HepG2 (cell line): ENCODE data around the gene PEBP1. TPM values are rescaled to one million over a fixed set of nuclear protein-coding genes. Genes with fewer than 3 reads are reported as not detected.

Source experiments
- ARNT ChIP-seq: fragments of 450-650 bp; IDR thresholded peaks from 2 replicates; pipeline ENCODE4 v1.6.1; 2017
- CENPX ChIP-seq: sonication (generic); formaldehyde crosslinking; IDR thresholded peaks from 2 replicates; pipeline ENCODE4 v1.9.0; 2021; ENCODE audit warnings: mild to moderate bottlenecking, missing genetic modification reagents, moderate library complexity
- DMAP1 ChIP-seq: IDR thresholded peaks from 2 replicates; pipeline ENCODE4 v1.6.1; 2016
- HNF1A ChIP-seq, 2 experiments: sonication (generic) in 1 of 2; formaldehyde crosslinking in 1 of 2; IDR thresholded peaks; 2 replicates each; pipeline versions ENCODE4 v1.4.0 to v1.6.1; 2016 to 2020; ENCODE audit warnings: borderline replicate concordance in 1 of 2, low read depth in 1 of 2, mild to moderate bottlenecking in 1 of 2, missing genetic modification reagents in 1 of 2
- HNRNPK ChIP-seq: fragments of 200-400 bp; formaldehyde crosslinking; IDR thresholded peaks from 2 replicates; pipeline ENCODE4 v1.6.1; 2018; ENCODE audit warnings: low read length, low read depth, moderate library complexity, mild to moderate bottlenecking; ENCODE audit not compliant: poor library complexity, severe bottlenecking
- JUND ChIP-seq: sonication (generic); formaldehyde crosslinking; IDR thresholded peaks from 2 replicates; pipeline ENCODE4 v1.8.0; 2022; ENCODE audit warnings: mild to moderate bottlenecking, missing genetic modification reagents
- KDM4B ChIP-seq: sonication (generic); formaldehyde crosslinking; IDR thresholded peaks from 2 replicates; pipeline ENCODE4 v1.4.0; 2020; ENCODE audit warnings: missing genetic modification reagents
- MEIS1 ChIP-seq: sonication (generic); formaldehyde crosslinking; IDR thresholded peaks from 2 replicates; pipeline ENCODE4 v1.9.0; 2021; ENCODE audit warnings: mild to moderate bottlenecking, missing genetic modification reagents, moderate library complexity, borderline replicate concordance
- MYPOP ChIP-seq: sonication (generic); formaldehyde crosslinking; IDR thresholded peaks from 2 replicates; pipeline ENCODE4 v1.8.1; 2023; ENCODE audit warnings: mild to moderate bottlenecking, moderate library complexity, missing genetic modification reagents
- REST ChIP-seq, 2 experiments: IDR thresholded peaks; 2 replicates each; pipeline ENCODE4 v1.6.1; 2011 to 2012; ENCODE audit warnings: low read length in 2 of 2, borderline replicate concordance in 1 of 2, low read depth in 1 of 2, mild to moderate bottlenecking in 1 of 2, moderate library complexity in 1 of 2
- SOX13 ChIP-seq, 3 experiments: fragments of 450-650 bp in 1 of 3; sonication (generic) in 1 of 3; formaldehyde crosslinking in 1 of 3; IDR thresholded peaks in 2 of 3; conservative IDR thresholded peaks in 1 of 3; 2 replicates each; pipeline versions ENCODE4 v1.5.0 to v1.6.1; 2016 to 2020; ENCODE audit warnings: antibody characterized with exemption in 1 of 3, mild to moderate bottlenecking in 1 of 3, missing compliant biosample characterization in 1 of 3, missing genetic modification reagents in 1 of 3, moderate library complexity in 1 of 3
- SP5 ChIP-seq: IDR thresholded peaks from 2 replicates; pipeline ENCODE4 v1.6.1; 2016; ENCODE audit warnings: low read depth, borderline replicate concordance
- TRIM22 ChIP-seq: fragments of 450-650 bp; IDR thresholded peaks from 2 replicates; pipeline ENCODE4 v1.6.1; 2017
- ZNF597 ChIP-seq: sonication (generic); formaldehyde crosslinking; IDR thresholded peaks from 2 replicates; pipeline ENCODE4 v1.5.0; 2020; ENCODE audit warnings: missing genetic modification reagents
- ZNF850 ChIP-seq: sonication (generic); formaldehyde crosslinking; conservative IDR thresholded peaks from 2 replicates; pipeline ENCODE4 v1.9.0; 2021; ENCODE audit warnings: mild to moderate bottlenecking, missing genetic modification reagents
- polyA plus RNA-seq, 8 experiments: library from polyadenylated mRNA; depleted of rRNA in 3 of 8; stranded (reverse) in 7 of 8; unstranded in 1 of 8; fragments of >200 nt; fragmentation: Illumina TruSeq in 4 of 8; extraction: Trizol in 4 of 8; gene quantifications; 2 replicates each; pipeline versions ENCODE4 v1.2.1 to v1.2.3, GENCODE V29; 2011 to 2016; ENCODE audit warnings: low read depth in 4 of 8, missing spikeins in 1 of 8, mixed read lengths in 1 of 8; ENCODE audit not compliant: insufficient read depth in 1 of 8
- total RNA-seq, 5 experiments: library from RNA; depleted of rRNA; stranded (reverse); fragments of >200 nt; fragmentation: Illumina TruSeq; extraction: Trizol; gene quantifications; 2 replicates each; pipeline ENCODE4 v1.2.3, GENCODE V29; 2016; ENCODE audit warnings: low read depth in 1 of 5

PEBP1 gene
- total and polyA plus RNA-seq, 2 of the 13 experiments (the other 11 are each of a cell fraction or from before 2014, with no cell fraction given): 538 to 1,505 TPM

GRCh38 chr12:118103601-118104382 is 32.1 kb upstream of the PEBP1 start, which contains the start of gene VSIG10 (continued):
- TF ChIP-seq REST (IDR thresholded peaks at IDR 0.05; ENCODE audit: borderline replicate concordance in 1 of 2, low read depth in 1 of 2, low read length in 2 of 2): no peak; a peak in 2 of 4 replicates
- TF ChIP-seq SOX13 (IDR thresholded peaks at IDR 0.05): no peak
- peak in 1 of 2 experiments; percentile 48; a peak in 1 of 4 replicates for TF ChIP-seq SOX13 (CRISPR knock-in tag; conservative IDR thresholded peaks at IDR 0.05 in 1 of 2, IDR thresholded peaks at IDR 0.05 in 1 of 2)
- no peak for TF ChIP-seq ARNT
- no peak for TF ChIP-seq TRIM22
- TF ChIP-seq HNF1A (IDR thresholded peaks at IDR 0.05; ENCODE audit: low read depth): no peak
- TF ChIP-seq HNF1A (CRISPR knock-in tag; IDR thresholded peaks at IDR 0.05; ENCODE audit: borderline replicate concordance): peak; percentile 11; the same call in 1 of the 2 replicates
- no peak for TF ChIP-seq CENPX (CRISPR knock-in tag)
- no peak for TF ChIP-seq ZNF597 (CRISPR knock-in tag)
- no peak for TF ChIP-seq JUND (CRISPR knock-in tag)
- peak; percentile 77 for TF ChIP-seq SP5 (CRISPR knock-in tag)
- TF ChIP-seq DMAP1 (CRISPR knock-in tag): 0 out of 2 replicates have a peak, but pooled peaks have one; percentile 18
- TF ChIP-seq MYPOP (CRISPR knock-in tag): peak; percentile 58; the same call in 1 of the 2 replicates
- TF ChIP-seq MEIS1 (CRISPR knock-in tag): 0 out of 2 replicates have a peak, but pooled peaks have one; percentile 44
- 0 out of 2 replicates have a peak, but pooled peaks have one; percentile 6 for TF ChIP-seq ZNF850
- TF ChIP-seq HNRNPK: no peak
- no peak for TF ChIP-seq KDM4B (CRISPR knock-in tag)
